HG03457 (cell line): Measurements from ENCODE around the gene PEAR1.

Experiments used
- ATAC-seq: cut with Tn5 transposase; IDR thresholded peaks from one replicate; pipeline ENCODE4 v1.9.1; 2021; ENCODE audit warnings: moderate number of reproducible peaks; ENCODE audit not compliant: unreplicated experiment

The PEAR1 gene

GRCh38 chr1:156893048-156893953 is at the start of gene PEAR1:
Gene PEAR1 (plus strand): TSS chr1:156893718. CDS start chr1:156903927, 10,209 bp downstream.
- no peak for ATAC-seq

- no peak for ATAC-seq
These were observed 49.4 kb upstream of the PEAR1 start for GRCh38 chr1:156844102-156844501.

GRCh38 chr1:156844638-156845037 is 48.9 kb upstream of the PEAR1 start:
- ATAC-seq = no peak

GRCh38 chr1:156845055-156845952 is 48.2 kb upstream of the PEAR1 start:
- ATAC-seq = no peak

- no peak for ATAC-seq
These were observed 47.5 kb upstream of the PEAR1 start for GRCh38 chr1:156845953-156846545.

GRCh38 chr1:156846643-156847042 is 46.9 kb upstream of the PEAR1 start:
- ATAC-seq = no peak

GRCh38 chr1:156847591-156848460 is 45.7 kb upstream of the PEAR1 start:
- no peak for ATAC-seq

- ATAC-seq = no peak
These were observed 44.9 kb upstream of the PEAR1 start for GRCh38 chr1:156848461-156849150.

GRCh38 chr1:156849151-156849496 is 44.4 kb upstream of the PEAR1 start:
- ATAC-seq = no peak

- no peak for ATAC-seq
These were observed 41.6 kb upstream of the PEAR1 start for GRCh38 chr1:156851779-156852417.

- no peak for ATAC-seq
These were observed 41.1 kb upstream of the PEAR1 start for GRCh38 chr1:156852418-156852874.

- no peak for ATAC-seq
These were observed 39.8 kb upstream of the PEAR1 start for GRCh38 chr1:156853761-156854160.

GRCh38 chr1:156854634-156855033 is 38.9 kb upstream of the PEAR1 start:
- no peak for ATAC-seq

GRCh38 chr1:156856282-156856785 is 37.2 kb upstream of the PEAR1 start:
- ATAC-seq = no peak

- no peak for ATAC-seq
These were observed 36.0 kb upstream of the PEAR1 start for GRCh38 chr1:156857532-156857931.

- no peak for ATAC-seq
These were observed 35.0 kb upstream of the PEAR1 start for GRCh38 chr1:156858555-156858956.

- no peak for ATAC-seq
These were observed 34.5 kb upstream of the PEAR1 start, which contains the start of gene INSRR for GRCh38 chr1:156858959-156859522. Gene INSRR (minus strand): TSS chr1:156859117. CDS start chr1:156858621, 496 bp downstream.

- ATAC-seq = no peak
These were observed 33.9 kb upstream of the PEAR1 start for GRCh38 chr1:156859523-156860112.
